DND-41 (cell line): ENCODE measurements around the gene ATP7A.
"Not testable (repeated sequence)": the region's sequence is repeated elsewhere in the genome, so short reads cannot be mapped to it uniquely, and the experiment has no call there.

ENCODE experiments used
- CTCF ChIP-seq: IDR thresholded peaks from 2 replicates; pipeline ENCODE4 v1.5.1; 2012; ENCODE audit warnings: borderline replicate concordance, low read length, moderate library complexity, mild to moderate bottlenecking; ENCODE audit not compliant: poor library complexity, severe bottlenecking; ENCODE audit errors: extremely low read depth
- EZH2 ChIP-seq: IDR thresholded peaks from 3 replicates; pipeline ENCODE4 v1.6.1; 2012; ENCODE audit warnings: borderline replicate concordance, low read depth, mild to moderate bottlenecking, moderate library complexity, low read length, inconsistent platforms; ENCODE audit not compliant: severe bottlenecking

GRCh38 chrX:78064698-78065601 lies 154.5 kb downstream of the ATP7A start:
- TF ChIP-seq CTCF, EZH2: not testable (repeated sequence)
